DMS153 treated with DMSO at 0.1 percent for 48 hours (cell line): Measurements from ENCODE around the gene WNT3A.

Source experiments
- DNase-seq: peaks from one replicate; lab custom pipeline; 2025; ENCODE audit not compliant: unreplicated experiment; lab: John Stamatoyannopoulos, UW

Gene WNT3A

DNA sequence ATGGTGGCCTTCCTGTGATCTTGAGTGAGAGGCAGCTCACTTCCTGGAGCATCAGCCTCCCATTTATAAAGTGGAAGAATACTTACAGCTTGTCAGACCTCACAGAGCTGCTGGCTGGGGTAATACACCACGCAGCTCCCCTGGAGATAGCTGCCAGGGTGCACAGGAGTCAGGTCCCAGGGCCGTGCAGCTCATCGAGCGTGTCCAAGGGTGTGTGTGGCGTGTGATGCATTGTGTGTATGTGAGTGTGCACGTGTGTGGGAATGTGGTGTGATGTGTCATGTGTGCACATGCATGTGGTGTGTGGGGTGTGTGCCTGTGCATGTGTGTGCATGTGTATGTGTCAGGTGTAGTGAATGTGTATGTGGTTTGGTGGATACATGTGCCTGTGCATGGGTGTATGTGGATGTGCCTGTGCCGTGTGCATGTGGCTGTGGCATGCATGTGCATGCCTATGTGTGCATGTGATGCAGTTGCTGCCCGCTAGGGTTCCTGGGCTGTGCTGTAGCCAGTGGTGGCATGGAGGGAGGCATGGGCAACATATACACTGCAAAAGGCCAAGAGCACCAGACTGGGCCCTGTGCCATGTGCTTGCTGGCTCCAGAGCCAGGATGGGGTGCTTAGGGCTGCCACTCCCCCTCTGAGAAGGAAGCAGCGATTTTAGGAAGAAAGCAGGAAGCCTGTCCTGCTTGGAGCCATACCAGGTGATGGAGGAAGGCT is 24.6 kb downstream of the WNT3A start:
- no peak for DNase-seq

GRCh38 chr1:228032041-228032440 is 25.2 kb downstream of the WNT3A start:
- no peak for DNase-seq

GRCh38 chr1:228033376-228033775 is 26.6 kb downstream of the WNT3A start:
- DNase-seq = no peak

DNA sequence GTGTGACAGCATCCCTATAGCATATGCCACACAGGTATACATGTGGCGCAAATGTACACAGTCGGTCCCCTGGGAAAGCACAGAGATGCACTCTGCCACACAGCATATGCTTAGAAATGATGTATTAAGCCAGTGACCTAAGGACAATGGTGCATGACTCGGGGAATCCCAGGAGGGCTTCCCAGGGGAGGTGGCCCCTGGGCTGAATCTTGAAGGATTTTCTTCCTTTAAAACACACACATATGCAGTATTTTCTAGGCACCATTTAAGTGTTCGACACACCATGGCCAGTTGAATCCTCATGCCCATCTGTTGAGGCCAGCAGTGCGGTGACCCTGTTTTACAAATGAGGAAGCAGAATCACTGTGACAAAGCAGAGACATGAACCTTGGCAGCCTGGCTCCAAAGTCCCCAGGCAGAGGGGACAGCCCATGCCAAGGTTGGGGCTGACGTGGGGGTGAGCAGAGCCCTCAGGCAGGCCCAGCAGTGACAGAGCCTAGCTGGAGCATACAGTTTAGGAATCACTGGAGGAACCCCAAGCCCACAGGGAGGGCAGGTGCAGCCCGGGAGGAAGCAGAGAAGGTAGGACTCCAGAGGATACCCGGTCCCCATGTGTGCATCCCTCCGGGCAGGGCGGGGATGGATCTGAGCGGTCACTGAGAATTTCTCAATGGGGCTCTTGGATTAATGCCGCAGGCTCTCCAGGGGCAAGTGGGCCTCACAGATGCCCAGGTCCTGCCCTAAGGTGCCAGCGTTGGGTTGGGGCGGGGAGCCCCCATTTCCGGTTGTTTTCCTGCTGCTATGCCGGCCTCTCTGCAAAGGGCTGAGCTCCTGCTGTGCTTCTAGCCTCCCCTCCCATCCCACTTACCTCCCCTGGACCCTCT is 28.4 kb downstream of the WNT3A start:
- DNase-seq = no peak

GRCh38 chr1:228035844-228036243 is 29.0 kb downstream of the WNT3A start:
- no peak for DNase-seq

GRCh38 chr1:228036701-228037231 is 30.0 kb downstream of the WNT3A start:
- DNase-seq = no peak

DNA sequence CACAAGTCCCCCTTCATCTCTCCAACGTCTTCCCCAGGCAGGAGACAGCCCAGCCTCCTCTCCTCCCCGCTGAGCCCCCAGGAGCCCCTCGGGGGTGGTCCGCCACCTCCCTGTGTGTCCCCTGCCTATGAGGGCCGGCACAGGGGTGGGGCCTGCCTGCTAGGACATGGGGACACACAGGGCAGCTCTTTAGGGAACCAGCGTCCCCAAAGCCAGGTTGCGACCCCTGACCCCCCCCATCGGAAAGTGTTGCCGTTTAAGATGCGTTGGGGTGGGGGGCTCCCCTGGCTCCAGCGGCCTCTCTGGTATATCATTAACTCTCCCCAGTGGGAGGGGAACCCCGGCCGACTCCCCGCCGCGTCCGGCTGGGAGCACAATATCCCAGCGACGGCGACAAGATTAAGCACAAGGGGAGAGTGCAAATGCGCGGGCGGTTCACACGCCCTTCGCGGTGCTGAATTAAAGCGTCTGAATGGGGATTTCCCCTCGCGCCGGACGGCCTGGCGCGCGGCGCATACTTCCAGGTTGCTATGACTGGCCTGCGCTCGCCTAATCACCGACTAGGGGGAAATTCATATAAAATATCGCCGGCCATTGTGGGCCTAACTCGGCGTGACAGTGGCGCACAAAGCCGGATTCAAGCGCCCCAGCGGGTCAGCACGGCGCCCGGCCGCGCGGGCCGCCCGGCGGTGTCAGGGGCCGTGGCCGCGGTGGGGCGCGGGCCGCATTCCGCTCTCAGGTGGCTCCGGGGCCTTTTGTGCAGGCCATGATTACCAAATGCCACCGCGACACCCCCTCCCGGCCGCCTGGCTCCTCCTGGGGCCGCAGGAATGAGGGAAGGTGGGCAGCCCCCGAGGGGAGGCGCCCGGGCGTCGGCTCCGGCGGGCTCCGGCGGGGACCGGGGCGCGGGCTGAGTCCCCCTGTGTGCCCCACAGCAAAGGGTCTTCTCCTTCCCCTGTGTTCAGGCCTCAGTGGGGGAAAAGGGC is 30.9 kb downstream of the WNT3A start:
- DNase-seq = no peak

DNA sequence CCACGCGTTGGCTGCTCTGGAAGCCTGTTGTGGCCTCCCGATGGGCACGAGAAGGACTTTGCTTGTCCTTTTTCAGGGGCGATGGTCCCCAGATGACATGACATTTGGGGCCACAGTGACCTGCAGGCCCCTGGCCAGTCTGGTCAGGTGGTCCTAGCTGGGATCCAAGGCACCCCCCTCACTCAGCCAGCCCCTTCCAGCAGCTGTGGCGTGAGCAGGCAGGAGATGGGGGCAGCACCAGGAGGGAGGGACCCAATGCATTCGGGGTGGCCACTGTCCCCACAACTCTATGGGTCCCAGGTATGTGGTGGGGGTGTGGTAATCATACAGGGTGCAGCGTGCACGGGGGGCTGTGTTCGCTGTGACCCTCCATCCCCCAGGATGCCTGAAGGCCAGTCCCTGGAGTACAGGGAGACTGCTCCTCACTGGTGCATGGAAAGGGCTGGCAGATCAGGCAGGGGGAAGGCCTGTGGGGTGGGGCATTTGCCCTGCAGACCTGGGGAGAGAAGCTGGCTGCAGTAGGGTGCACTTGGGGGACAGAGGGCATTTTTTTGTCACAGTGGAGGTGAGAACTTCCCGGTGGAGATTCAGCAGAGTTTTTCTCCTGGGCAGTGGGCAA is 31.7 kb downstream of the WNT3A start:
- no peak for DNase-seq

- no peak for DNase-seq
Measured at GRCh38 chr1:228039006-228039903, 32.5 kb downstream of the WNT3A start.

GRCh38 chr1:228039986-228040385 is 33.2 kb downstream of the WNT3A start:
- DNase-seq = no peak

DNA sequence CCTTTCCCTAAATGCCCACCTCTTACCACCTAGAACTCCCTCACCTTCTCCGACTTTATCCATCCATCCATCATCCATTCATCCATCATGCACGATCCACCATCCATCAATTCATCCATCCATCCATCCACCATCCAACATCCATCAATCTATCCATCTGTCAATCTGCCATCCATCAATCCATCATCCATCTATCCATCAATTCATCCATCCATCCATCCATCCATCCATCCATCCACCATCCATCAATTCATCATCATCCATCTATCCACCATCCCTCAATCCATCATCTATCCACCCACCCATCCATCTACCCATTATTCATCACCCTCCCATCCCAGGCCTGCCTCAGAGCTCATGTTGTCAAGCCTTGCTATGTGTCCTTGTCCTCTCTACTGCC is 34.5 kb downstream of the WNT3A start:
- no peak for DNase-seq

- no peak for DNase-seq
Measured at GRCh38 chr1:228042508-228042907, 35.7 kb downstream of the WNT3A start.

GRCh38 chr1:228043281-228043848 is 36.6 kb downstream of the WNT3A start:
- DNase-seq = no peak

DNA sequence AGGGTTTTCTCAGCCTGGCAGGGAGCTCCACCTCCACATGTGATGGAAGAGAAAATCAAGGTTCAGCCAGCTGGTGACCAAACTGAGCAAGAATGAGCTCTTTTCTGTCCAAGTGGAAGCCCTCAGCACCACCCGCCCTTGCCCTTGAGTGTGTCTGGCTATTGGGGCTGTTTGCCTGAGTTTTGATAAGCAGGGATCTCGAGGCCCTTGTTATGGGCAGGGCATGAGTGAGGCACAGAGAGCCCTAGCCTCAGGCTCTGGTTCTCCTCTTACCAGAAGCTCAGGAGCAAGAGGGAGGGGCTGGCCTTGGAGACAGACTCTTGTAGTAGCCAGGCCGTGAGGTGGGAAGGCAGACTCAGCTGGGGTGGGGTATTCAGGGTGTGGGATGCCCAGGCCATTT is 38.2 kb downstream of the WNT3A start:
- no peak for DNase-seq

DNA sequence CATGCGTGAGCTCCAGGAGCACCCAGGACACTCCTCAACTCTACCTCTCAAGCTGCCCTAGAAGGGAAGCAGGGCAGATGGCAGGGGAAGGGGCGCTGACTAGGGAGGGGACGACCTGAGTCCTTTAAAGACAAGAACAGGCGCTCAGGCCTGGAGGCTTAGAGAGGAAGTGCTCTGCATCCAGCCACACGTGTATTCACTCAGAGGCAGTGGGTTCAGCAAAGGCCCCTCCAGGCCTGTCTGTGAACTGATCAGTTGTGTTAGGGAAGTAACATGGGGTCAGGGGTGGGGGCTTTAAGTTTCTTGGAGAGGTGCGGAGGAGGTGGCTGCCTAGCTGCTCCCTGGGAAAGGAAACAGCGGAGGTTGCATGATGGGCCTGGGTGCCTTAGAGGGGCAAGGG is 38.6 kb downstream of the WNT3A start:
- no peak for DNase-seq

DNA sequence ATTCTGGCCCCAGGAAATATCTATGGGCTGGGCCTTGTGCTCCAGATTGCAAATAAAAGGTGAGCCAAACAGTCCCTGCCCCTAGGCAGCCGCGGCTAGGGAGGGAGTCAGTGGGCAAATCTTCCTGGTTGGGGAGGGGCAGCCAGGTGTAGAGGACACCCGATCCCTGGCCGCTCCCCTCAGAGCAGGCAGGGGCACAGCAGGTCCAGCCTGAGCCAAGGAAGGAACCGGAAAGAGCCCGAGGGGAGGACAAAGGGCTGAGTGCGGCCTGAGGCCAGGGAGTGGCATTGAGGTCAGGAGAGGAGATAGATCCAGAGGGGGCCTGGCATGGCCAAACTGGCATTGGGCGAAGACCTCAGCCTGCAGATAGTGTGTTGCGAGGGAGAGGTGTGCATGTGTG is 39.1 kb downstream of the WNT3A start:
- DNase-seq = no peak

DNA sequence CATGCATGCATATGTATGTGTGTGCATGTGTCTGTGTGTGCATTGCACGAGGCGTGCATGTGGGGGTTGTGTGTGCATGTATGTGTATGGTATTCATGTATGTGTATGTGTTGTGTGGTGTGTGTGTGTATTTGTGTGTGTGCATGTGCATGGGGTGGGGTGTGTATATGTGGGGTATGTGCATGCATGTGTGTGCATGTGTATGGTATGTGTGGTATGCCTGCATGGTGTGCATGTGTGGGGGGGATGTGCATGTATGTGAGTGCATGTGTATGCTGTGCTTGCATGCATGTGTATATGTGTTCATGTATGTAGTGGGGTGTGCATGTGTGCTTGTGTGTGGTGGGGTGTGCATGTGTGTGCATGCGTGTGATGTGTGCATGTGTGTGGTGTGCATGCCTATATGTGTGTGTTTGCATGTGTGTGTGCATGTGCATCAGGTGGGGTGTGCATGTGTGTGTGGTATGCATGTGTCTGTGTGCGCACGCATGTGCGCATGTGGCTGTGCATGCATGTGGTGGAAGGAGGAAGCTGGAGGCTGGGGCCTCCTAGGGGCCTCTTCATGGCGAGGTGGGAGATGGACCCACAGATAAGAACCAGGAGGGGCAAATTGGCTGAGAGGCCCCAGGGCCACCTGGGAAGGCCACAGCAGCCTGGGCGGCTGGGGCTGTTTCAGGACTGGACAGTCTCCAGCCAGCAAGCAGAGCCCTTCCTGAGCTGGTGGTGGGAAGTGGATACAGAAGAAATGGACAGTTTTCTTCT is 39.8 kb downstream of the WNT3A start:
- DNase-seq = no peak

GRCh38 chr1:228047183-228047466 is 40.3 kb downstream of the WNT3A start:
- no peak for DNase-seq

DNA sequence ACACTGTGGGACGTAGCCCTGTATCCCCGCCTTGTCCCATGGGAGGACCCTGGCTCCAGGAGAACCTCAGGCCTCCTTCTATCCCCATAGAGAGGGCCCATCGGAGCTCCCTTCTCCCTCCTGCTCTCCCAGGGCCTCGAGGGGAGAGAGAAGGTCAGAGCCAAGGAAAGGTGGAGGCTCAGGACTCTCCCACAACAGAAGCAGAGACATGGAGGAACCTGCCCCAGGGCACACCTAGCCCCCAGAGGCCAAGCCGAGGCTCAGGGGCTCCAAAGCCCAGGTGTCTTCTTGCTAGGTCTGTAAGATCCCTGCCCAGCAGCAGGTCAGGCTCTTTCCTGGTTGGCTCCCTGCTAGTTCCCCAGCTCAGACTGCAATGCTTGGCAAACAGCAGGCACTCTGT is 41.3 kb downstream of the WNT3A start:
- DNase-seq = no peak
